Stimulated activated CD4-positive, alpha-beta T cell treated with anti-CD3 and anti-CD28 coated beads, TNF-alpha, amount 100 ng/mL, for 1 hour (primary cell): ENCODE measurements around the gene SLC47A2.

Experiments
- DNase-seq, 3 donors: peaks; one replicate each; pipeline ENCODE4 v3.0.0-alpha.2; 2020; ENCODE audit warnings: low read depth in 3 of 3, low spot score in 1 of 3

Gene SLC47A2

GRCh38 chr17:19646788-19647696, 69.3 kb downstream of the SLC47A2 start:
- no peak for DNase-seq

GRCh38 chr17:19645734-19646201, 70.6 kb downstream of the SLC47A2 start:
- DNase-seq: peak in 1 of 3 donors; percentile 14

DNA sequence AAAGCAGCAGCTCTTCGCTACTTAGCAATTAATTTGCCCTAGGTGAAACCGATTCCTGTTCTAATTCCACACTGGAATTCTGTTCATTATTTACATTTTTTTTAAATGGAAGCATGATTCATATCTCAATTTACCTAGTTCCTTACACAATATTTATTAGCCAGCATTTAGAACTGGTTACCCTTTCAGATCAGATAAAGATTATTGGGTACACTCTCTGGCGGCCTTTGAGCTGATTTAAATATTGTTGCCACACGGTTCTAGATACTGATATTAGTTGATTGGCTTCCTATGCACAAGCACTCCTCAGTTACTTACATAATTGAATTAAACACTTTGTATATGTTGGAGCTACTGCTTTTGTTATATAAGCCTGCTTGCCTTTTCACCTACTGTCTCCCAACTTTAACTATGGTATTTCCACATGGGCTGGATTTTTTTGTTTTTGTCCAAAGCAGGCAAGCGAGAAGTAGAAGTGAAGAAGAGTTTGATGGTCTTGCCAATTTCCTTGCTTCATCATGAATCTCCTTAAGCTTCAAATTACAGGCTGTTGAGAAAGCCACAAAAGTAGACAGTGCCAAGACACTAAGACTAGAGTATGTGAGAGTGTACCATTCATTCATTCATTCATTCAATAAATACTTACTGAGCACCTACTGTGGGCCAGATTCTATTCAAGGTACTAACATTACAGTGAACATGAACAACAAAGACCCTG, 71.7 kb downstream of the SLC47A2 start:
- no peak for DNase-seq

DNA sequence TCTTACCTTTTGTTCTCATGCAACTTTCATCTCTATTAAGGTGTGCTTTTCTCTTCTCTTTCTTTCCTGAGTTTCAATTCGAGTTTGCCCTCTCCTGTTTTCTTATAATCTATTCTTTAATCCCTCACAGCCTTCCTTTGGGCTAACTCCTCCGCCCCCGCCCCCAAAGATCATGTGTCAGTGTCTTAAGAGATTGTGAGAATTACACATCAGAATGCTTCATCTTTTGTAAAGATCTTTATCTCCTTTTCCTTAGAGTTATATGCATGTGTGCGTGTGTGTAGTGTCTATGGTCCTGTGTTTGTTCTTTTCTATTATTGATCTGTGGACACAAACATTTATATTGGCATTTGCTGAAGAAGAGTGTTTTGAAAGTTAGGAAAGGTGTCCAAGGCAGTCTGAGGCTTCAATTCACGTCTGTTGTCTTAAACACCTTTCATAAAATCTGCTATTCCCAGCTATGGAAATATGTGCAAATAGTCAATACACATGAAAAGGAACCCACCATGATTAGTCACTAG, 74.0 kb downstream of the SLC47A2 start:
- DNase-seq: no peak

GRCh38 chr17:19641687-19642372, 74.6 kb downstream of the SLC47A2 start:
- no peak for DNase-seq

DNA sequence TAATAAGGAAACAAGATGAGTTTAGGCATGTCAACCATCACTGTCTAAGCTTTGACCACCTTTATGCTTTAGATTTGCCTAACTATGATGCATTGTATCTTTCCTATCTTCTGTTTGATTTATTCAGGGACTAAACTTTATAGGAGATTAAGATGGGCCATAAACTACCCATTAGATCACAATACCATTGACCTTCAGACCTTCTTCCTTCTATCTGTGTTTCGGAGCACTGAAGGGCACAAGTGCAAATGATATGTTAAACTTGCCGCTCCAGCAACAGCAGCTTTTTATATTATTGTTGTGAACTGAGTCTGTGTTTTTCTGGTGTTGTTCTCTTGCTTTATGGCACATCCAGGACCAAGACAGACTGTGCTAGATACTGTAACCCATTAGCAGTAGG, 84.5 kb downstream of the SLC47A2 start:
- DNase-seq: no peak

- no peak for DNase-seq
Measured at GRCh38 chr17:19630661-19631060, 85.7 kb downstream of the SLC47A2 start.

GRCh38 chr17:19630035-19630434, 86.3 kb downstream of the SLC47A2 start:
- no peak for DNase-seq

DNA sequence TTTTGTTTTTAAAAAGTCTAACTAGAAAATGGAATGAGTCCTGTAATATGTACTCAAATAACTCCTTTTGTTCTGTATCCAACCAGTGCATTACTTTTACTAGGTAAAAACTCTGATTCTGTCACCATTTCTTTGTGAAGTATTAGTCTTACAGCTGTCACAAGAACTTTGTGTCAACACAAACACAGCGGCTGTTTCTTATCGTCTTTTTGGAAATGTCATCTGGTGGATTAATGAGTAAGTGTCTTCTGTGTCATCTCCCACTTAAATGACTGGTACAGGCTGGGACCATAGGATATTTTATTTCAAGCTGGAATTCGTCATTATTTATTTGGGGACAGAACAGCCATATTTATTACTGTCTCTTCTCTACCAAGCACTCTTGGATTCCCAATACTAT, 86.9 kb downstream of the SLC47A2 start:
- DNase-seq: no peak
